ENCODE results near the gene NREP. TPM values are rescaled to one million over a fixed set of nuclear protein-coding genes. Genes with fewer than 3 reads are reported as not detected.

Gene NREP
- total RNA-seq, 1 experiment from 2014 or later: 160 TPM

DNA sequence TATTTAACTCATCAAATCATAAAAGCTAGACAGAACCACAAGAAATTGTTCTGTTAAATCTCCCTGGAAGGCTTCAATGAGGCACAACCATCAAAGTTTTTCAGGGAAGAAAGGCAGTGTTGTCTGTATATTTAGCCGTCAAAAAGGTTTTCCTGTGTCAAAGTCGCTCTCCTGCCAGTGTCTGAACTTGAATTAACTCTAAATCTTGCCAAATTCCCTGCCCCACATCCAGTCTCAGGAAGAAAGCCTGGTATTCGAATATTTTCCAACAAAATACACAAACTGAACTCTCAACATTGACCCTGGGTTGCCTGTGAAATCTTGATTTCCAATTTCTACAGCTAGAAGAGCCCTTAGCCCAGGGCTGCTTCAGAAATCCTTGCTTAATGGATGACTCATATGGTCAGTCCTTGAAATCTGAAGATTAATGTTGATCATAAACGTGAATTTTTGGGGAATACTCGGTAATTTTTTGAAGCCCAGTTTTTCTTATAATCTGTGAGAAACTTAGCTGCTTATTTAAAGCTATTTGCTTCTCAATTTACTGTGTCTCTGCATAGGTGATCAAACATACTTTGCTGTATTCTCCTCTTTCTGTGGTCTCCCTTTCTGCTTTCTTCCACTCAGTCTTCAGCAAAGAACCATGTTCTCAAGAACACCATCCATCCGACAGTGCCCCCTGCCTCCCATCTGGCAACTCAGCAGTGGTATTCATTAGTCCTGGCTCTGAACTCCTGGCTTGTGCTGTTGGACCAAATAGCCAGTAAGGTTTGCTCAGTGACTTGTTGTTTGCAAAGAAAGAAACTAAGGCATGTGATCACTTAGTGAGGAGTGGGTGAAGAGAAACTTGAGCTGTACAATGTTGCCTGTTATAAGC lies 58.9 kb downstream of the NREP start:
- Mint-ChIP-seq H3K27me3 (ENCODE audit: low read depth) (no peaks in the 10 kb centered on the region), H3K9me3 (no peaks in the 10 kb centered on the region), H3K36me3 (no peaks in the 10 kb centered on the region), H3K4me1 (peaks cover 27% of the 10 kb centered on the region), H3K27ac (no peak overlapping the region; the same call in 1 of the 2 replicates), H3K4me3 (no peak overlapping the region)
- DNase-seq (ENCODE audit: low spot score): peak; percentile 48
- ChIA-PET CTCF (no interaction called here), POLR2A (no interaction called here)
- peak; percentile 90 for ATAC-seq
- no peak for TF ChIP-seq E2F4 (CRISPR knock-in tag; IDR thresholded peaks at IDR 0.05; ENCODE audit: borderline replicate concordance, low read depth)
- TF ChIP-seq ZNF219 (CRISPR knock-in tag; IDR thresholded peaks at IDR 0.05; ENCODE audit: borderline replicate concordance): no peak
- TF ChIP-seq, protein P1, sequence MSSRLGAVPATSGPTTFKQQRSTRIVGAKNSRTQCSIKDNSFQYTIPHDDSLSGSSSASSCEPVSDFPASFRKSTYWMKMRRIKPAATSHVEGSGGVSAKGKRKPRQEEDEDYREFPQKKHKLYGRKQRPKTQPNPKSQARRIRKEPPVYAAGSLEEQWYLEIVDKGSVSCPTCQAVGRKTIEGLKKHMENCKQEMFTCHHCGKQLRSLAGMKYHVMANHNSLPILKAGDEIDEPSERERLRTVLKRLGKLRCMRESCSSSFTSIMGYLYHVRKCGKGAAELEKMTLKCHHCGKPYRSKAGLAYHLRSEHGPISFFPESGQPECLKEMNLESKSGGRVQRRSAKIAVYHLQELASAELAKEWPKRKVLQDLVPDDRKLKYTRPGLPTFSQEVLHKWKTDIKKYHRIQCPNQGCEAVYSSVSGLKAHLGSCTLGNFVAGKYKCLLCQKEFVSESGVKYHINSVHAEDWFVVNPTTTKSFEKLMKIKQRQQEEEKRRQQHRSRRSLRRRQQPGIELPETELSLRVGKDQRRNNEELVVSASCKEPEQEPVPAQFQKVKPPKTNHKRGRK (CRISPR knock-in tag; IDR thresholded peaks at IDR 0.05; ENCODE audit: borderline replicate concordance): no peak
- no peak for TF ChIP-seq AFF4 (CRISPR knock-in tag; IDR thresholded peaks at IDR 0.05; ENCODE audit: borderline replicate concordance)
- TF ChIP-seq TEAD4 (CRISPR knock-in tag; IDR thresholded peaks at IDR 0.05): no peak
- no peak for TF ChIP-seq ZNF317 (CRISPR knock-in tag; IDR thresholded peaks at IDR 0.05; ENCODE audit: borderline replicate concordance, low read depth)
- no peak for TF ChIP-seq CREB1 (CRISPR knock-in tag; IDR thresholded peaks at IDR 0.05)
- TF ChIP-seq, protein P2, sequence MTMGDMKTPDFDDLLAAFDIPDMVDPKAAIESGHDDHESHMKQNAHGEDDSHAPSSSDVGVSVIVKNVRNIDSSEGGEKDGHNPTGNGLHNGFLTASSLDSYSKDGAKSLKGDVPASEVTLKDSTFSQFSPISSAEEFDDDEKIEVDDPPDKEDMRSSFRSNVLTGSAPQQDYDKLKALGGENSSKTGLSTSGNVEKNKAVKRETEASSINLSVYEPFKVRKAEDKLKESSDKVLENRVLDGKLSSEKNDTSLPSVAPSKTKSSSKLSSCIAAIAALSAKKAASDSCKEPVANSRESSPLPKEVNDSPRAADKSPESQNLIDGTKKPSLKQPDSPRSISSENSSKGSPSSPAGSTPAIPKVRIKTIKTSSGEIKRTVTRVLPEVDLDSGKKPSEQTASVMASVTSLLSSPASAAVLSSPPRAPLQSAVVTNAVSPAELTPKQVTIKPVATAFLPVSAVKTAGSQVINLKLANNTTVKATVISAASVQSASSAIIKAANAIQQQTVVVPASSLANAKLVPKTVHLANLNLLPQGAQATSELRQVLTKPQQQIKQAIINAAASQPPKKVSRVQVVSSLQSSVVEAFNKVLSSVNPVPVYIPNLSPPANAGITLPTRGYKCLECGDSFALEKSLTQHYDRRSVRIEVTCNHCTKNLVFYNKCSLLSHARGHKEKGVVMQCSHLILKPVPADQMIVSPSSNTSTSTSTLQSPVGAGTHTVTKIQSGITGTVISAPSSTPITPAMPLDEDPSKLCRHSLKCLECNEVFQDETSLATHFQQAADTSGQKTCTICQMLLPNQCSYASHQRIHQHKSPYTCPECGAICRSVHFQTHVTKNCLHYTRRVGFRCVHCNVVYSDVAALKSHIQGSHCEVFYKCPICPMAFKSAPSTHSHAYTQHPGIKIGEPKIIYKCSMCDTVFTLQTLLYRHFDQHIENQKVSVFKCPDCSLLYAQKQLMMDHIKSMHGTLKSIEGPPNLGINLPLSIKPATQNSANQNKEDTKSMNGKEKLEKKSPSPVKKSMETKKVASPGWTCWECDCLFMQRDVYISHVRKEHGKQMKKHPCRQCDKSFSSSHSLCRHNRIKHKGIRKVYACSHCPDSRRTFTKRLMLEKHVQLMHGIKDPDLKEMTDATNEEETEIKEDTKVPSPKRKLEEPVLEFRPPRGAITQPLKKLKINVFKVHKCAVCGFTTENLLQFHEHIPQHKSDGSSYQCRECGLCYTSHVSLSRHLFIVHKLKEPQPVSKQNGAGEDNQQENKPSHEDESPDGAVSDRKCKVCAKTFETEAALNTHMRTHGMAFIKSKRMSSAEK (CRISPR knock-in tag; IDR thresholded peaks at IDR 0.05; ENCODE audit: borderline replicate concordance): no peak
- no peak for TF ChIP-seq FOXP1 (CRISPR knock-in tag; IDR thresholded peaks at IDR 0.05; ENCODE audit: borderline replicate concordance)
- TF ChIP-seq ZBTB21 (CRISPR knock-in tag; IDR thresholded peaks at IDR 0.05; ENCODE audit: borderline replicate concordance): no peak
- TF ChIP-seq, protein P3, sequence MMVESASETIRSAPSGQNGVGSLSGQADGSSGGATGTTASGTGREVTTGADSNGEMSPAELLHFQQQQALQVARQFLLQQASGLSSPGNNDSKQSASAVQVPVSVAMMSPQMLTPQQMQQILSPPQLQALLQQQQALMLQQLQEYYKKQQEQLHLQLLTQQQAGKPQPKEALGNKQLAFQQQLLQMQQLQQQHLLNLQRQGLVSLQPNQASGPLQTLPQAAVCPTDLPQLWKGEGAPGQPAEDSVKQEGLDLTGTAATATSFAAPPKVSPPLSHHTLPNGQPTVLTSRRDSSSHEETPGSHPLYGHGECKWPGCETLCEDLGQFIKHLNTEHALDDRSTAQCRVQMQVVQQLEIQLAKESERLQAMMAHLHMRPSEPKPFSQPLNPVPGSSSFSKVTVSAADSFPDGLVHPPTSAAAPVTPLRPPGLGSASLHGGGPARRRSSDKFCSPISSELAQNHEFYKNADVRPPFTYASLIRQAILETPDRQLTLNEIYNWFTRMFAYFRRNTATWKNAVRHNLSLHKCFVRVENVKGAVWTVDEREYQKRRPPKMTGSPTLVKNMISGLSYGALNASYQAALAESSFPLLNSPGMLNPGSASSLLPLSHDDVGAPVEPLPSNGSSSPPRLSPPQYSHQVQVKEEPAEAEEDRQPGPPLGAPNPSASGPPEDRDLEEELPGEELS (CRISPR knock-in tag; IDR thresholded peaks at IDR 0.05): no peak
- TF ChIP-seq, protein P4, sequence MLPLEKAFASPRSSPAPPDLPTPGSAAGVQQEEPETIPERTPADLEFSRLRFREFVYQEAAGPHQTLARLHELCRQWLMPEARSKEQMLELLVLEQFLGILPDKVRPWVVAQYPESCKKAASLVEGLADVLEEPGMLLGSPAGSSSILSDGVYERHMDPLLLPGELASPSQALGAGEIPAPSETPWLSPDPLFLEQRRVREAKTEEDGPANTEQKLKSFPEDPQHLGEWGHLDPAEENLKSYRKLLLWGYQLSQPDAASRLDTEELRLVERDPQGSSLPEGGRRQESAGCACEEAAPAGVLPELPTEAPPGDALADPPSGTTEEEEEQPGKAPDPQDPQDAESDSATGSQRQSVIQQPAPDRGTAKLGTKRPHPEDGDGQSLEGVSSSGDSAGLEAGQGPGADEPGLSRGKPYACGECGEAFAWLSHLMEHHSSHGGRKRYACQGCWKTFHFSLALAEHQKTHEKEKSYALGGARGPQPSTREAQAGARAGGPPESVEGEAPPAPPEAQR (CRISPR knock-in tag; IDR thresholded peaks at IDR 0.05): no peak
- TF ChIP-seq ARID4B (CRISPR knock-in tag; IDR thresholded peaks at IDR 0.05; ENCODE audit: borderline replicate concordance): no peak
- TF ChIP-seq MXD4 (CRISPR knock-in tag; IDR thresholded peaks at IDR 0.05; ENCODE audit: borderline replicate concordance): no peak
- TF ChIP-seq GRHL2 (CRISPR knock-in tag; IDR thresholded peaks at IDR 0.05; ENCODE audit: insufficient replicate concordance, severe bottlenecking): no peak
- no peak for TF ChIP-seq TEAD1 (CRISPR knock-in tag; IDR thresholded peaks at IDR 0.05)

Data from WTC11 (cell line).